ENCODE data around the gene APLP1. TPM values are rescaled to one million over a fixed set of nuclear protein-coding genes. Genes with fewer than 3 reads are reported as not detected.

The APLP1 gene
- polyA plus RNA-seq, 1 donor (not counting 4 experiments of a cell fraction or from before 2014, with no cell fraction given) = 0.50 TPM

GRCh38 chr19:35848486-35848885 is 19.9 kb upstream of the APLP1 start:
- no peak for DNase-seq (ENCODE audit: low read depth, low spot score)
- no peaks in the 10 kb centered on the region for H3K9me1 ChIP-seq (ENCODE audit: control insufficient read depth, extremely low read depth, insufficient read depth, low read length)
- H3K4me3 ChIP-seq (ENCODE audit: control insufficient read depth in 2 of 3, extremely low read depth in 1 of 3, insufficient read depth in 2 of 3, low read depth in 1 of 3, low read length in 3 of 3) = no peak overlapping the region
- H2AFZ ChIP-seq (ENCODE audit: control insufficient read depth, low read length) = no peak overlapping the region
- H3K36me3 ChIP-seq (ENCODE audit: control insufficient read depth in 2 of 2, extremely low read depth in 1 of 2, insufficient read depth in 2 of 2, low read length in 2 of 2) = no peaks in the 10 kb centered on the region
- no peak for FAIRE-seq
- H4K20me1 ChIP-seq (ENCODE audit: control insufficient read depth, extremely low read depth, insufficient read depth, low read length) = no peaks in the 10 kb centered on the region
- H3K9me3 ChIP-seq (ENCODE audit: control insufficient read depth, low read depth, low read length) = no peaks in the 10 kb centered on the region
- H3K79me2 ChIP-seq (ENCODE audit: control insufficient read depth, insufficient read depth, low read length) = no peaks in the 10 kb centered on the region
- no peak for TF ChIP-seq EZH2 (IDR thresholded peaks at IDR 0.05; ENCODE audit: low read length)
- TF ChIP-seq, protein P1, sequence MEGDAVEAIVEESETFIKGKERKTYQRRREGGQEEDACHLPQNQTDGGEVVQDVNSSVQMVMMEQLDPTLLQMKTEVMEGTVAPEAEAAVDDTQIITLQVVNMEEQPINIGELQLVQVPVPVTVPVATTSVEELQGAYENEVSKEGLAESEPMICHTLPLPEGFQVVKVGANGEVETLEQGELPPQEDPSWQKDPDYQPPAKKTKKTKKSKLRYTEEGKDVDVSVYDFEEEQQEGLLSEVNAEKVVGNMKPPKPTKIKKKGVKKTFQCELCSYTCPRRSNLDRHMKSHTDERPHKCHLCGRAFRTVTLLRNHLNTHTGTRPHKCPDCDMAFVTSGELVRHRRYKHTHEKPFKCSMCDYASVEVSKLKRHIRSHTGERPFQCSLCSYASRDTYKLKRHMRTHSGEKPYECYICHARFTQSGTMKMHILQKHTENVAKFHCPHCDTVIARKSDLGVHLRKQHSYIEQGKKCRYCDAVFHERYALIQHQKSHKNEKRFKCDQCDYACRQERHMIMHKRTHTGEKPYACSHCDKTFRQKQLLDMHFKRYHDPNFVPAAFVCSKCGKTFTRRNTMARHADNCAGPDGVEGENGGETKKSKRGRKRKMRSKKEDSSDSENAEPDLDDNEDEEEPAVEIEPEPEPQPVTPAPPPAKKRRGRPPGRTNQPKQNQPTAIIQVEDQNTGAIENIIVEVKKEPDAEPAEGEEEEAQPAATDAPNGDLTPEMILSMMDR (optimal IDR thresholded peaks at IDR 0.05 in 1 of 3, IDR thresholded peaks at IDR 0.05 in 1 of 3, conservative IDR thresholded peaks at IDR 0.05 in 1 of 3; ENCODE audit: extremely low read depth in 1 of 3, insufficient read depth in 2 of 3, low read length in 3 of 3) = no peak
- no peak overlapping the region for H3K9ac ChIP-seq (ENCODE audit: control insufficient read depth, extremely low read depth, insufficient read depth, low read length)
- H3K4me2 ChIP-seq (ENCODE audit: control insufficient read depth, extremely low read depth, insufficient read depth, low read depth, low read length) = no peak overlapping the region
- no peak overlapping the region for H3K27ac ChIP-seq (ENCODE audit: control insufficient read depth, insufficient read depth, low read length)
- dilution Hi-C loops (cut with MboI; ENCODE audit: extremely low pct_ligation_motif_present, low sequenced_read_pairs) = no loop called here
- H3K27me3 ChIP-seq (ENCODE audit: control insufficient read depth, extremely low read depth, insufficient read depth, low read length) = peaks cover 41% of the 10 kb centered on the region
- peaks cover 3% of the 10 kb centered on the region for H3K4me1 ChIP-seq (ENCODE audit: control insufficient read depth, extremely low read depth, insufficient read depth, low read length)

DNA sequence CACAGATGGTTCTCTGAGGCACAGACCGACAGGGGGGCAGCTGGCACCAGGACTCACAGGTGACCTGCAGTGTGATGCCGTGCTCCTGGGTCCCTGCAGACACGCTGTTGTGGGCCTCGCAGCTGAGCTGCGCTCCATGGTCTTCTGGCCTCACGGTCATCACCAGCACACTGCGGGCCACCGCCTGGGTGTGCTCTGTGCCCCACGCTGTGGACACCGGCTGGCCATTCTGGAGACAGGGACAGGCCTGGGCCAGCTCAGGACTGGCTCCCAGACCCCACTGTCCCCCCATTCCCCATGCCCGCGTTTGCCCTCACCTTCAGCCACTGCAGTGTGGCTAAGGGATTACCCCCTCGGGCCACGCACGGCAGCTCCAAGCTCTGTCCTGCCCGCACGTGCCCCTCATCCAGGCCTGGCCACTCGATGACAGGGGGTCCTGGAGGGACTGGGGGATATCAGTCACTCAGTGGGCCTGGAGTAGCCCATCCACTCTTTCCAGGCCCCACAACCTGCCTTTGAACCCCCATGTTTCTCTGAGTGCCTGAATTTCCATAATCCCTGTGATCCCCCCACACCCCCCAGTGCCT is 19.4 kb upstream of the APLP1 start:
- Histone ChIP-seq H3K9ac (ENCODE audit: control insufficient read depth, extremely low read depth, insufficient read depth, low read length) (no peak overlapping the region), H3K9me1 (ENCODE audit: control insufficient read depth, extremely low read depth, insufficient read depth, low read length) (no peaks in the 10 kb centered on the region), H3K79me2 (ENCODE audit: control insufficient read depth, insufficient read depth, low read length) (no peaks in the 10 kb centered on the region), H3K27ac (ENCODE audit: control insufficient read depth, insufficient read depth, low read length) (no peak overlapping the region), H3K4me1 (ENCODE audit: control insufficient read depth, extremely low read depth, insufficient read depth, low read length) (peaks cover 3% of the 10 kb centered on the region), H4K20me1 (ENCODE audit: control insufficient read depth, extremely low read depth, insufficient read depth, low read length) (no peaks in the 10 kb centered on the region), H3K9me3 (ENCODE audit: control insufficient read depth, low read depth, low read length) (no peaks in the 10 kb centered on the region), H3K27me3 (ENCODE audit: control insufficient read depth, extremely low read depth, insufficient read depth, low read length) (peaks cover 36% of the 10 kb centered on the region), H3K36me3 (ENCODE audit: control insufficient read depth in 2 of 2, extremely low read depth in 1 of 2, insufficient read depth in 2 of 2, low read length in 2 of 2) (no peaks in the 10 kb centered on the region), H3K4me2 (ENCODE audit: control insufficient read depth, extremely low read depth, insufficient read depth, low read depth, low read length) (no peak overlapping the region), H3K4me3 (ENCODE audit: control insufficient read depth in 2 of 3, extremely low read depth in 1 of 3, insufficient read depth in 2 of 3, low read depth in 1 of 3, low read length in 3 of 3) (no peak overlapping the region), H2AFZ (ENCODE audit: control insufficient read depth, low read length) (no peak overlapping the region)
- dilution Hi-C loops (cut with MboI; ENCODE audit: extremely low pct_ligation_motif_present, low sequenced_read_pairs) = no loop called here
- FAIRE-seq (no peak), DNase-seq (ENCODE audit: low read depth, low spot score) (no peak)
- TF ChIP-seq, protein P1 (optimal IDR thresholded peaks at IDR 0.05 in 1 of 3, IDR thresholded peaks at IDR 0.05 in 1 of 3, conservative IDR thresholded peaks at IDR 0.05 in 1 of 3; ENCODE audit: extremely low read depth in 1 of 3, insufficient read depth in 2 of 3, low read length in 3 of 3) = no peak
- no peak for TF ChIP-seq EZH2 (IDR thresholded peaks at IDR 0.05; ENCODE audit: low read length)

Data from keratinocyte (primary cell).